Keratinocyte (primary cell): ENCODE results near the gene UBASH3B. TPM values are rescaled to one million over a fixed set of nuclear protein-coding genes. Genes with fewer than 3 reads are reported as not detected.

Source experiments
- DNase-seq: peaks from one replicate; pipeline ENCODE4 v3.0.0-alpha.2; 2011; ENCODE audit warnings: low read depth, missing footprints, low spot score
- FAIRE-seq: peaks from 2 replicates; lab custom pipeline; 2011; peaks lifted over from hg19 to GRCh38; lab: Jason Lieb, UNC
- H2AFZ ChIP-seq: 2 replicates; pipeline ENCODE4 v1.6.0; 2012; ENCODE audit warnings: low read length, control low read depth, inconsistent platforms; ENCODE audit not compliant: control insufficient read depth
- H3K27ac ChIP-seq: 2 replicates; pipeline ENCODE4 v1.5.1; 2011; ENCODE audit warnings: low read length; ENCODE audit not compliant: control insufficient read depth, insufficient read depth
- H3K27me3 ChIP-seq: 3 replicates; pipeline ENCODE4 v1.6.0; 2011; ENCODE audit warnings: low read length; ENCODE audit not compliant: control insufficient read depth, insufficient read depth; ENCODE audit errors: extremely low read depth
- H3K36me3 ChIP-seq, 2 experiments: 2 replicates in 1 of 2; 3 replicates in 1 of 2; pipeline ENCODE4 v1.5.1; 2011; ENCODE audit warnings: low read length in 2 of 2, mild to moderate bottlenecking in 1 of 2; ENCODE audit not compliant: control insufficient read depth in 2 of 2, insufficient read depth in 2 of 2; ENCODE audit errors: extremely low read depth in 1 of 2
- H3K4me1 ChIP-seq: 3 replicates; pipeline ENCODE4 v1.5.1; 2011; ENCODE audit warnings: low read length; ENCODE audit not compliant: control insufficient read depth, insufficient read depth; ENCODE audit errors: extremely low read depth
- H3K4me2 ChIP-seq: 3 replicates; pipeline ENCODE4 v1.6.0; 2011; ENCODE audit warnings: low read depth, low read length; ENCODE audit not compliant: control insufficient read depth, insufficient read depth; ENCODE audit errors: extremely low read depth
- H3K4me3 ChIP-seq, 3 experiments: fragments of 200-600 bp in 1 of 3; sonication (generic) in 1 of 3; 2 replicates in 2 of 3; 3 replicates in 1 of 3; pipeline ENCODE4 v1.5.1; 2011 to 2016; ENCODE audit warnings: low read length in 3 of 3, mild to moderate bottlenecking in 3 of 3, control low read depth in 2 of 3, inconsistent platforms in 1 of 3, low read depth in 1 of 3, mixed read lengths in 1 of 3, mixed run types in 1 of 3, moderate library complexity in 1 of 3; ENCODE audit not compliant: control insufficient read depth in 2 of 3, insufficient read depth in 2 of 3; ENCODE audit errors: extremely low read depth in 1 of 3
- H3K79me2 ChIP-seq: 2 replicates; pipeline ENCODE4 v1.6.0; 2012; ENCODE audit warnings: low read length; ENCODE audit not compliant: control insufficient read depth, insufficient read depth
- H3K9ac ChIP-seq: 3 replicates; pipeline ENCODE4 v1.6.0; 2011; ENCODE audit warnings: low read length; ENCODE audit not compliant: control insufficient read depth, insufficient read depth; ENCODE audit errors: extremely low read depth
- H3K9me1 ChIP-seq: 3 replicates; pipeline ENCODE4 v1.6.0; 2011; ENCODE audit warnings: low read length; ENCODE audit not compliant: control insufficient read depth, insufficient read depth; ENCODE audit errors: extremely low read depth
- H3K9me3 ChIP-seq: 2 replicates; pipeline ENCODE4 v1.5.1; 2012; ENCODE audit warnings: low read depth, low read length; ENCODE audit not compliant: control insufficient read depth
- H4K20me1 ChIP-seq: 3 replicates; pipeline ENCODE4 v1.6.0; 2011; ENCODE audit warnings: low read length; ENCODE audit not compliant: control insufficient read depth, insufficient read depth; ENCODE audit errors: extremely low read depth
- EZH2 ChIP-seq: IDR thresholded peaks from one replicate; pipeline ENCODE4 v1.6.1; 2012; ENCODE audit warnings: inconsistent platforms, mild to moderate bottlenecking, low read length, moderate library complexity
- dilution Hi-C: fragments of 300-500 bp; cut with MboI; formaldehyde crosslinking; loops from one replicate; pipeline ENCODE4 v1.7.0; 2020; ENCODE audit warnings: low sequenced_read_pairs; ENCODE audit not compliant: extremely low pct_ligation_motif_present
- polyA plus RNA-seq, 5 experiments: library from polyadenylated mRNA; depleted of rRNA in 3 of 5; stranded (reverse) in 3 of 5; stranded (forward) in 1 of 5; unstranded in 1 of 5; fragments of >200 nt; gene quantifications; 1 replicate in 1 of 5; 2 replicates in 3 of 5; 3 replicates in 1 of 5; pipeline versions ENCODE4 v1.2.1 to v1.2.3, GENCODE V29; 2011 to 2012; ENCODE audit warnings: missing spikeins in 2 of 5, low read depth in 1 of 5, low replicate concordance in 1 of 5
- TF ChIP-seq, protein P1 (sequence below), 3 experiments: IDR thresholded peaks in 1 of 3; conservative IDR thresholded peaks in 1 of 3; optimal IDR thresholded peaks in 1 of 3; 2 replicates in 2 of 3; 3 replicates in 1 of 3; pipeline versions ENCODE3 to v1.5.1; 2011; ENCODE audit warnings: low read length in 3 of 3, mild to moderate bottlenecking in 3 of 3, moderate library complexity in 2 of 3, control low read depth in 1 of 3, inconsistent platforms in 1 of 3; ENCODE audit not compliant: insufficient read depth in 2 of 3; ENCODE audit errors: extremely low read depth in 1 of 3

Gene UBASH3B
- polyA plus RNA-seq, 1 donor (not counting 4 experiments of a cell fraction or from before 2014, with no cell fraction given) = 25.0 TPM

DNA sequence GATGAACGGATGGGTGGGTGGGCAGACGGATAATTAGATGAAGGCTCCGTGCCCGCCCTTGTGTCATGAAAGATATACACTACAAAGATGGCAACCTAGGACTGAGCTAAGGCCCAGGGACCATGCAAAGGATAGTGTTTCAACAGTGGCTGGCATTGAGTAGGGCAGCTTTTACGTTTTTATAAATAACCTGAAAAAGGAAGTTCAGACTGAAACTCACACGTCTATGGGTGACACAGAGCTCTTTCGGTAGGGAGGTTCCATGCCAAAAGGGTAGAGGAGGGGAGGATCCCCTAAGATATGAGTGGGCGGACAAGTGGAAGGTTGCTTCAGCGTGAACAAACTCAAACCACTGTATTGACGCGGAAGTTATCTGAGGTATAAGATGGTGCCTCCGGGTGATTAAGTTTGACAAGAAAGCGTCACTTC, 90.5 kb downstream of the UBASH3B start:
- Histone ChIP-seq H3K27ac (no peak overlapping the region), H3K36me3 (peaks cover 1 to 6% of the 10 kb centered on the region in 2 experiments), H2AFZ (no peak overlapping the region), H3K4me1 (peaks cover 13% of the 10 kb centered on the region), H3K9me1 (peaks cover 4% of the 10 kb centered on the region), H3K4me2 (no peak overlapping the region), H4K20me1 (peaks cover 6% of the 10 kb centered on the region), H3K79me2 (peaks cover 33% of the 10 kb centered on the region), H3K9me3 (no peaks in the 10 kb centered on the region), H3K4me3 (no peak overlapping the region), H3K27me3 (no peaks in the 10 kb centered on the region), H3K9ac (no peak overlapping the region)
- dilution Hi-C loops = no loop called here
- DNase-seq = no peak
- FAIRE-seq = no peak
- TF ChIP-seq, protein P1, sequence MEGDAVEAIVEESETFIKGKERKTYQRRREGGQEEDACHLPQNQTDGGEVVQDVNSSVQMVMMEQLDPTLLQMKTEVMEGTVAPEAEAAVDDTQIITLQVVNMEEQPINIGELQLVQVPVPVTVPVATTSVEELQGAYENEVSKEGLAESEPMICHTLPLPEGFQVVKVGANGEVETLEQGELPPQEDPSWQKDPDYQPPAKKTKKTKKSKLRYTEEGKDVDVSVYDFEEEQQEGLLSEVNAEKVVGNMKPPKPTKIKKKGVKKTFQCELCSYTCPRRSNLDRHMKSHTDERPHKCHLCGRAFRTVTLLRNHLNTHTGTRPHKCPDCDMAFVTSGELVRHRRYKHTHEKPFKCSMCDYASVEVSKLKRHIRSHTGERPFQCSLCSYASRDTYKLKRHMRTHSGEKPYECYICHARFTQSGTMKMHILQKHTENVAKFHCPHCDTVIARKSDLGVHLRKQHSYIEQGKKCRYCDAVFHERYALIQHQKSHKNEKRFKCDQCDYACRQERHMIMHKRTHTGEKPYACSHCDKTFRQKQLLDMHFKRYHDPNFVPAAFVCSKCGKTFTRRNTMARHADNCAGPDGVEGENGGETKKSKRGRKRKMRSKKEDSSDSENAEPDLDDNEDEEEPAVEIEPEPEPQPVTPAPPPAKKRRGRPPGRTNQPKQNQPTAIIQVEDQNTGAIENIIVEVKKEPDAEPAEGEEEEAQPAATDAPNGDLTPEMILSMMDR (optimal IDR thresholded peaks at IDR 0.05 in 1 of 3, IDR thresholded peaks at IDR 0.05 in 1 of 3, conservative IDR thresholded peaks at IDR 0.05 in 1 of 3; ENCODE audit: extremely low read depth in 1 of 3, insufficient read depth in 2 of 3, low read length in 3 of 3) = no peak
- TF ChIP-seq EZH2 = no peak

DNA sequence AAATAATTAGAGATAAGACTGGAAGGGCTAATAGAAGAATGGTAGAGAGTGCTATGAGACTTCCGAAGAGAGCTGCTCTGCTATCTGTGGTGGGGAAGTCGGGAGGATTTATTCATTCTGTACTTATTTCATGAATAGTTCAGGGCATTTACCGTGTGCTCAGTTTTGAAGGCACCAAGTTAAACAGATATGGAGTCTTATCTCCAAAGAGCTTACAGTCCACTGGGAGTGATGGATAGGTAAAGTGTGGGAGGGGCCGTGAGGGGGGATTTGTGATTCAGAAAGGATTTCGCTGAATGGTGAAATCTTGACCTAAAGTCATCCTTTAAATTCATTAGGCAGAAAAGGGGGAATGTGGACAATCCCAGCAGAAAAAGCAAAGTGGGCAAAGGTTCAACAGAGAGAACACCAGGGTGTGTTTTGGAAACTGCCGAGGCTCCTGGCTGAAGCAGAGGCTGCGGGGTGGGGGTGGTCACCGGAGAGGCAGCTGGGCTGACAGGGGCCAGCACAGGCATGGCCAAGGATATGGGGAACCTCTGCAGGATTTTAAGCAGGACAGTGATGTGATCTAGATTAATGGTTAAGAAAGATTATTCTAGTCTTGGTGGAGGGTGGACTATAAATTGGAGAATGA, 91.2 kb downstream of the UBASH3B start:
- H3K9me1 ChIP-seq = peaks cover 4% of the 10 kb centered on the region
- DNase-seq = no peak
- no peak overlapping the region for H3K4me3 ChIP-seq
- no peak overlapping the region for H3K4me2 ChIP-seq
- H3K27me3 ChIP-seq = no peaks in the 10 kb centered on the region
- no peak overlapping the region for H3K27ac ChIP-seq
- H3K9ac ChIP-seq = no peak overlapping the region
- no peak overlapping the region for H2AFZ ChIP-seq
- no peak for FAIRE-seq
- peaks cover 1 to 6% of the 10 kb centered on the region in 2 experiments for H3K36me3 ChIP-seq
- H3K4me1 ChIP-seq = peaks cover 13% of the 10 kb centered on the region
- dilution Hi-C loops = no loop called here
- no peaks in the 10 kb centered on the region for H3K9me3 ChIP-seq
- TF ChIP-seq, protein P1 (optimal IDR thresholded peaks at IDR 0.05 in 1 of 3, IDR thresholded peaks at IDR 0.05 in 1 of 3, conservative IDR thresholded peaks at IDR 0.05 in 1 of 3; ENCODE audit: extremely low read depth in 1 of 3, insufficient read depth in 2 of 3, low read length in 3 of 3) = no peak
- no peak for TF ChIP-seq EZH2
- peaks cover 6% of the 10 kb centered on the region for H4K20me1 ChIP-seq
- peaks cover 28% of the 10 kb centered on the region for H3K79me2 ChIP-seq
